A673 (cell line): ENCODE data around the gene TAF9B.

Experiments used
- EZH2 ChIP-seq: fragments of 200-600 bp; sonication (generic); IDR thresholded peaks from 2 replicates; pipeline ENCODE4 v1.6.1; 2017; ENCODE audit warnings: borderline replicate concordance, low read depth, mild to moderate bottlenecking, mixed read lengths, antibody characterized with exemption, low read length; ENCODE audit not compliant: poor library complexity, severe bottlenecking
- TF ChIP-seq, protein P1 (sequence below): fragments of 300-800, 200-600 bp; sonication (generic); conservative IDR thresholded peaks from 2 replicates; pipeline ENCODE4 v1.5.1; 2017; ENCODE audit warnings: low read depth, mild to moderate bottlenecking, antibody characterized with exemption, low read length, moderate library complexity, mixed read lengths

DNA sequence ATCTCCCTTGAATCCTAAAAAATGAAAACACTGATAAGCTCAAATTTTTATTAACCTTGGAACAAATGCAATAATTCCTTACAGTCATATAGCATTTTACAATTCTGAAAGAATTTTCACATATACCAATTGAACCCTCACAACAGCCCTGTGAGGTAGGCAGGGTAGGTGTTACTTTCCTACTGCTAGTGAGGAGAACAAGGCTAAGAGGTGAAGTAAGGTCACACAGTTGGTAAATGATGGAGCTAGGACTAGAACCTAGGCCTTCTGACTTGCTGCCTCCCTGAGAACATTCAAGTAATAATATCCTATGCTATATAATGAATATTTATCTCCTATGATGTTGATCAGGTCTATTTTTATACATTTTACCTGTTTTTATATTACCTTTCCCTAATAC lies 9.7 kb downstream of the TAF9B start:
- TF ChIP-seq, protein P1, sequence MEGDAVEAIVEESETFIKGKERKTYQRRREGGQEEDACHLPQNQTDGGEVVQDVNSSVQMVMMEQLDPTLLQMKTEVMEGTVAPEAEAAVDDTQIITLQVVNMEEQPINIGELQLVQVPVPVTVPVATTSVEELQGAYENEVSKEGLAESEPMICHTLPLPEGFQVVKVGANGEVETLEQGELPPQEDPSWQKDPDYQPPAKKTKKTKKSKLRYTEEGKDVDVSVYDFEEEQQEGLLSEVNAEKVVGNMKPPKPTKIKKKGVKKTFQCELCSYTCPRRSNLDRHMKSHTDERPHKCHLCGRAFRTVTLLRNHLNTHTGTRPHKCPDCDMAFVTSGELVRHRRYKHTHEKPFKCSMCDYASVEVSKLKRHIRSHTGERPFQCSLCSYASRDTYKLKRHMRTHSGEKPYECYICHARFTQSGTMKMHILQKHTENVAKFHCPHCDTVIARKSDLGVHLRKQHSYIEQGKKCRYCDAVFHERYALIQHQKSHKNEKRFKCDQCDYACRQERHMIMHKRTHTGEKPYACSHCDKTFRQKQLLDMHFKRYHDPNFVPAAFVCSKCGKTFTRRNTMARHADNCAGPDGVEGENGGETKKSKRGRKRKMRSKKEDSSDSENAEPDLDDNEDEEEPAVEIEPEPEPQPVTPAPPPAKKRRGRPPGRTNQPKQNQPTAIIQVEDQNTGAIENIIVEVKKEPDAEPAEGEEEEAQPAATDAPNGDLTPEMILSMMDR, result no peak
- TF ChIP-seq EZH2, result no peak
